GM13977 (cell line): ENCODE measurements around the gene BRI3BP.

Experiments used
- DNase-seq: peaks from one replicate; pipeline ENCODE4 v3.0.0; 2012; ENCODE audit warnings: low spot score
- CTCF ChIP-seq: IDR thresholded peaks from 2 replicates; pipeline ENCODE4 v1.5.1; 2012; ENCODE audit warnings: mild to moderate bottlenecking, control low read depth; ENCODE audit not compliant: insufficient read depth; ENCODE audit errors: extremely low read depth, missing control alignments
- in situ Hi-C: fragments of 300-500 bp; cut with MboI; formaldehyde crosslinking; loops from one replicate; pipeline ENCODE4 v1.12.0; 2022; ENCODE audit warnings: low sequenced_read_pairs, low pct_unique_long_range_greater_than_20kb, mixed read lengths, inconsistent platforms; ENCODE audit not compliant: unreplicated experiment

Gene BRI3BP

DNA sequence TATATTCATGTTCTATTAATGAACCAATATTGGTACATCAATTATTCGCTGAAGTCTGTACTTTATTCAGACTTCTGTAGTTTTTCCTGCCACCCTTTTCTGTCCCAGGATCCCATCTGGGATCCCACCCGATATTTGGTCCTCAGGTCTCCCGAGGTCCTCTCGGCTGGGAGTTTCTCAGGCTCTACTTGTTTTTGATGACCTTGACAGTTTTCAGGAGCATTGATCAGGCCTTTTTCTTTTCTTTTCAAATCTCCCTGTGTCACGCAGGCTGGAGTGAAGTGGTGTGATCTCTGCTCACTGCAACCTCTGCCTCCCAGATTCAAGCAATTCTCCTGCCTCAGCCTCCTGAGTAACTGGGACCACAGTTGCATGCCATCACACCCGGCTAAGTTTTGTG is 11.2 kb downstream of the BRI3BP start:
- no peak for DNase-seq
- no peak for TF ChIP-seq CTCF
- in situ Hi-C loops = no loop called here

GRCh38 chr12:125005652-125006051 is 12.2 kb downstream of the BRI3BP start:
- DNase-seq = no peak
- in situ Hi-C loops = no loop called here
- no peak for TF ChIP-seq CTCF

DNA sequence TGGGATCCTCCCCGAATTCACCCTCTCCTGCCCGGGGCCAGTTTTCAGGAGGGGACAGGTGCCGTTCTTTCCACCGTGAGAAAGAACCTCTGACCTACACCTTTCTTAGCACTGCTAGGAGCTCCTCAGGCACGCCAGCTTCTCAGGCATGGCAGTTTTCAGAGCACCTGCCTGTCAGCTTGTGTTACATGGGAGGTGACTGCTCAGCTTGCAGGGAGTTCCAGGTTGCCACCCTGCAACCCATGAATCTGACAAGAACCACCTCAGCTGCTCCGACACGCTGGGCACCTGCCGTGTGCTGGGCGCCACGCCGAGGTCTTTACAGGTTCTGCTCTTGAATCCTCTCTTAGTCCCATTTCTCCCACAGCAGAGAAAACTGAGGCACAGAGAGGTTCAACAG is 12.9 kb downstream of the BRI3BP start:
- DNase-seq = no peak
- in situ Hi-C loops = no loop called here
- no peak for TF ChIP-seq CTCF

- no peak for TF ChIP-seq CTCF
- DNase-seq = no peak
- in situ Hi-C loops = no loop called here
These were observed 20.5 kb downstream of the BRI3BP start for GRCh38 chr12:125013816-125014442.

GRCh38 chr12:125014526-125014925 is 21.1 kb downstream of the BRI3BP start:
- no peak for DNase-seq
- TF ChIP-seq CTCF = no peak
- in situ Hi-C loops = no loop called here

DNA sequence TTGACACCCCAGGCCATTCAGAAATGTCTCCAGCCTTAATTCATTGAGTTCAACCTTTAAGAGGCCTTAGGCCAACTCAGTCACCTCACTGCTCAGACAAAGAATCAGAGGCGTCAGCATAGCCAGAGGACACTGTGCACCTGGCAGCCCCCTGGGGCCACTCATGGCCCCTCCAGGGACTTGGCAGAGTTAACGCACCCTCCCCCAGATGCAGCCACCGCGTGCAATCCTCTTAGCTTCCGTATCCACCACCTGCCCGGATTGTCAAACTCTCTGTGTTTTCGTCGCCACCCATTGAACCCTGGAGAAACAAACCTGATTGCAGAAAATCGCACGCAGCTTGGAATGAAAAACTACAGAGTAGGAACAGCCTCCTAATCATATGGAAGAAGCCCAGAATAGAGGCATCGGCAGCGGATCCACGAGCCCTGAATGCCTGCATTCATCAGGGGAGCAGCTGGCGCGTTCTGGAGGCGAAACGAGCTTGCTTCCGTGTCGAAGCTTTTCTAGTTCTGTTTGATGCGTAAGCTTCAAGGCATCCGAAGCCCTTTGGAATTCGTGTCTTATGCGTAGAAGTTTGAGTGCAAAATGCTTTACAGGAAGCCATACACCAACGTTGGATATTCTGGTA is 22.4 kb downstream of the BRI3BP start:
- no peak for TF ChIP-seq CTCF
- DNase-seq = no peak
- in situ Hi-C loops = no loop called here

GRCh38 chr12:125017801-125018200 is 24.4 kb downstream of the BRI3BP start:
- TF ChIP-seq CTCF = no peak
- in situ Hi-C loops = no loop called here
- DNase-seq = no peak
